GM21737 (cell line): ENCODE measurements around the gene CSGALNACT2.

Experiments
- ATAC-seq: cut with Tn5 transposase; IDR thresholded peaks from one replicate; pipeline ENCODE4 v1.9.1; 2021; ENCODE audit warnings: mild to moderate bottlenecking, moderate library complexity; ENCODE audit not compliant: unreplicated experiment

The CSGALNACT2 gene

DNA sequence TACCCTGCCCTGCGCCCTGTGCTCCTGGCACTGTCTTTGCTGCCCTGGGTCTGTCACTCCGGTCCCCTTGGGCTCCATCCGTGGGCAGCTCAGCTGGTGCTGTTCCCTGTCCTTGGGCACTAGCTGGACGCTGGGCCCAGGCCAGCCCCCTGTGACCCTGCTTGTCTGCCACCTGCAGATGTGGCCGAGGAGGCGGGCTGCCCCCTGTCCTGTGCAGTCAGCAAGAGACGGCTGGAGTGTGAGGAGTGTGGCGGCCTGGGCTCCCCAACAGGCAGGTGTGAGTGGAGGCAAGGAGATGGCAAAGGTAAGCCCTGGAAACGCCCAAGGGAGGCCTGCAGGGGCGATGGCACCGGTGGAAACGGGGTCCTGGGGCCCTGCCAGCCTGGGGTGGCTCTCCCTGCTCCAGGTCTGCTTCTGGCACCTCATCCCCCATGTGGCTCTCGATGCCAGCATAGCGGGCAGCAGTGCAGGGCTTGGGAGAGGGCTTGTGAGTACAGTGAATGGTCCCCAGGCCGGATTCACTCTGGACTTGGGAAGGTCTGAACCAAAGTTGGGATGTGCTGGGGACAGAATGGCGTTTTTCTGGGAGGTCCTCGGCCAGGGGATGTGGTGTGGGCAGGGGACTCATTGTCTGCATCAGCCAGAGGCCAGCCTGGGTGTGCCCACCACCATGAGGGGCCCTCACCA is 26.2 kb upstream of the CSGALNACT2 start:
- ATAC-seq: no peak

DNA sequence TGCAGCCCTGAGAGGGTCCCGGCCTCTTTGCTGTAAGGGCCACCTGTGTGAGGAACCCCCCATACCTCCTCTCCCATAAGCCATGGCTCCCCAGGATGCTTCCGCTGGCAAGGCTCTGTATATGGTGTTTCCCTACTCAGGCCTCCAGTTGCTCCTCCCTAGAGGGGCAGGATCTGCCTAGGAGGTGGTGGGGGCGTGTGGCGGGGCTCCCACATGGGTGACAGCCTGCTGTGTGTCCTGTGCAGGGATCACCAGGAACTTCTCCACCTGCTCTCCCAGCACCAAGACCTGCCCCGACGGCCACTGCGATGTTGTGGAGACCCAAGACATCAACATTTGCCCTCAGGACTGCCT is 25.7 kb upstream of the CSGALNACT2 start:
- ATAC-seq: no peak

DNA sequence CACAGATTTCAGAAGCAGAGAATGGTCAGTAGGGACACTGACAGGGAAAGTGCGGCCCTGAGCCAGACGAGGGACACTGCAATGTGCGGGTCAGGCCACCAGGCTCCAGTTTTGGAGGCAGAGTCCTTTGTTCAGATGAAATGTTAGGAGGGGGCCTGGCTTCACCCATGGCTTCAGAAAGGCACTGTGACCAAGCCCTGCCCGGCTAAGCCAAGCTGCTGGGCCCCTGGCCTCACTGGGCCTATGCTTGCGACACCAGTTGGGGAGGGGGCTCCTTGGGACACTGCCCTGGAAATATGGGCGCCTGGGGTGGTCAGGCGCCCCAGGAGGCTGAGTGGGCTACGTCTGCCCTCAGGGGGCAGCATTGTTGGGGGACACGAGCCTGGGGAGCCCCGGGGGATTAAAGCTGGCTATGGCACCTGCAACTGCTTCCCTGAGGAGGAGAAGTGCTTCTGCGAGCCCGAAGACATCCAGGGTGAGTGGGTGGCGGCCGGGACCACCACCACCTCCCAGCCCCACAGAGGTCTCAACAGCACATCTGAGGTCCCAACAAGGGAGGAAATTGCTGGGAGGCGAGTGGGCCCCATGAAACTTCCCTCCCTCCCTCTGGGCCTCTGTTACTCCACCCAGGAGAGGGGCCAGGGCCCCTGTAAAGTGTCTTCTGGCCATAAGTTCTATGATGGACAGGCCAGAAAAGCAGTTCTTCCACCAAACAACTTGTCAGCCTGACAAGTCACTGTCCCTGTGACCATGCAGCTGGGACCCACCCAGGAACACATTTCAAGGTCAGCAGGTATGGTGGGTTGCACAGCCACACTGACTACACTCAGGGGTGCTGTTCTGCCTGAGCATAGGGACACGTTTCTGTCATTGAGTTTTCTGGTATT is 24.8 kb upstream of the CSGALNACT2 start:
- ATAC-seq: no peak

DNA sequence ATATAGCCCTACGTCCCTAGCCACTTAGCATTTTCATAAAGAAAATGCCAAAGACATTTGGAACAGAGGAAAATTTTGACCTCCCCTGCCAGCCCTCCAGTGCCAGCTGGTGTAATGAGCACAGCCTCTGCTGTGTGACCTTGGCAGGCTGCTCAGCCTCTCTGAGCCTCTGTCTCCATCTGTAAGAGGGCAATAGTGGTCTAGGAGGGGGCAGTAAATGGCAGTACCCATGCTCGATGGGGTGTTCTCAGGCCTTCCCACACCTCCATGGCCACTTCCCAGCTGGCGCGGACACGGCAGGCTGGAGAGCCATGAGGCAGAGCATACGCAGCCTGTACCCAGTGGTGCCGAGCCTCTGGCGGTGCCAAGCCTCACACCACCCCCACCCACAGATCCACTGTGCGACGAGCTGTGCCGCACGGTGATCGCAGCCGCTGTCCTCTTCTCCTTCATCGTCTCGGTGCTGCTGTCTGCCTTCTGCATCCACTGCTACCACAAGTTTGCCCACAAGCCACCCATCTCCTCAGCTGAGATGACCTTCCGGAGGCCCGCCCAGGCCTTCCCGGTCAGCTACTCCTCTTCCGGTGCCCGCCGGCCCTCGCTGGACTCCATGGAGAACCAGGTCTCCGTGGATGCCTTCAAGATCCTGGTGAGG is 24.0 kb upstream of the CSGALNACT2 start:
- ATAC-seq: no peak

DNA sequence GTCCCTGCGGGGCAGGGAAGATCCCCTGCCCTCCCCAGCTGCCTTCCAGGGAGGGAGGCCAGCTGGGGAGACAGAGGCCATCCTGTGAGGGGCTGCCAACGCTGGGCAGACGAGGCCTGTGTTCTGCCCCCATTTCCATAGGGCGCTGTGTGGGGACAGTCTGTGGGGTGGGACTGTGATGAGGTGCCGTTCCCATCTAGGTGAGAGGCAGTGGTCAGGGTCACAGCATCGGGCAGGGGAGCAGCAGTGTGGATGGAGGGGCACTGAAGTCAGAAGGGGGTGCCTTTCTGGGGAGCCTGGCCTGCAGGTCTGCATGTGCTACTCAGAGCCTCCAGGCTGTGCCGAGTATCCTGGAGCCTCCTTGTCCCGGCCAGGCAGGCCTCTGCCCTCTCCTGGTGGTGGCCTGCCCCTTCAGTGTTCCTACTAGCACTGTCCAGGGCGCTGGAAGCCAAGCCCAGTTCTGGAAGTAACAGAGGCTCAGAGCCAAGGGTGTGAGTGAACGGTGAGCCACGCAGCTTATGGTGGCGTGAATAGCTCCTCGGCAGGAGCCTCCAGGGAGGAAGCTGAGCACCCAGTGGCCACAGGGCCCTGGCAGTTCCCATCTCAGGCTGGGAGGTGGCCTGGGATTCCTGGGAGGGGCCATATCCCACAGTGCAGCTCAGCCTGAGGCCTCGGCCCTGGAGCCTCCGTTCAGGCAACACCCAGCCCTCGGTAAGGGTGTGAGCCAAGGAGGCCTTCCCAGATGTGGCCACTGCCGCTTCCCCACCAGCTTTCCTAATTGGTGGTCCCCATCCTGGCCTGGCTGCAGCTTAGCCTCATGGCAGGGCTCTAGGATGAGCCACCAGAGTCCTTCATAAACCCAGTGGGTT is 23.3 kb upstream of the CSGALNACT2 start:
- ATAC-seq: no peak

DNA sequence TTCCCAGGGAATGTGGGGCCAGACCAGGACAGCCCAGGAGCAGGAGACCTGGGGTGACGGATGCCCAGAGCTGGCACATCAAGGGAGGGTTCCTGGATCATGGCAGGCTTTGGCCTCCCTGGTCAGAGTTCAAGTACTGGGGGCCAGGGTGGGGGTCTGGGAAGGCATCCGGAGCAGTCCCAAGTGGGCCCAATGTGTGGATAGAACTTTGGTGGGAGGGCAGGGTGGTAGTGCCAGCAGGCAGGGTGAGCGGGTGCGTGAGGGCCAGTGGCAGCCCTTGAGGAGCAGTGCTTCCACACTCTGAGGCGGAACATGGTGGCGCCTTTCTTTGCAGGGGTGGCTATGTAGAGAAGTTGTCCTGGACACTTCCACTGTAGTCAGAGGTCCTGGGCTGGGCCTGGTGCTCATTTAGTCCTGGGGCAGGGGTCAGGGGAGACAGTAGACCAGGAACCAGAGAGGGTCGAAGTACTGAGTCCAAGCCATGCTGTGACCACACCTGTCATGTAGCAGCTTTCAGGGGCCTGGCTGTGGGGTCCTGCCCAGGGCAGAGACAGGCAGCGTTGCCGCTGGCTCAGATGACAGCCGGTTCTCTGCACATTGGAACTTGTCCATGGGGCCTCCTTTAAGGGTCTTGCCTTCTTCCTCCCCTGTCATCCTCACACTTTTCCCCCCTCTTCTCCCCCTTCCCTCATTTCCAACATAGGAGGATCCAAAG is 22.2 kb upstream of the CSGALNACT2 start:
- ATAC-seq: no peak

DNA sequence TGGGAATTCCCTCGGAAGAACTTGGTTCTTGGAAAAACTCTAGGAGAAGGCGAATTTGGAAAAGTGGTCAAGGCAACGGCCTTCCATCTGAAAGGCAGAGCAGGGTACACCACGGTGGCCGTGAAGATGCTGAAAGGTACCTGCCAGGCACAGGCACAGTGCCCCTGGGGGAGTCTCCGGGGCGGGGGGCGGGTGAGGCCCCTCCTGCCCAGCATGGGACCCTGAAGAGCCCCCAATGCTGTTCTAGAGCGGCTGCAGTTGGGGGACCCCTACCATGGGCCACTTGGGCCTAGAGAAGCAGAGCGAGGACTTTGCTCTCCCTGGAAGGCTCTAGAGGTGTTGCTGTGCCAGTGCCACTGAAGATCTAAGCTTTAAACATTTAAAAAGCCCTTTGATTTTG is 21.6 kb upstream of the CSGALNACT2 start:
- no peak for ATAC-seq

- ATAC-seq: no peak
Measured at GRCh38 chr10:43117031-43117776, 21.0 kb upstream of the CSGALNACT2 start.

DNA sequence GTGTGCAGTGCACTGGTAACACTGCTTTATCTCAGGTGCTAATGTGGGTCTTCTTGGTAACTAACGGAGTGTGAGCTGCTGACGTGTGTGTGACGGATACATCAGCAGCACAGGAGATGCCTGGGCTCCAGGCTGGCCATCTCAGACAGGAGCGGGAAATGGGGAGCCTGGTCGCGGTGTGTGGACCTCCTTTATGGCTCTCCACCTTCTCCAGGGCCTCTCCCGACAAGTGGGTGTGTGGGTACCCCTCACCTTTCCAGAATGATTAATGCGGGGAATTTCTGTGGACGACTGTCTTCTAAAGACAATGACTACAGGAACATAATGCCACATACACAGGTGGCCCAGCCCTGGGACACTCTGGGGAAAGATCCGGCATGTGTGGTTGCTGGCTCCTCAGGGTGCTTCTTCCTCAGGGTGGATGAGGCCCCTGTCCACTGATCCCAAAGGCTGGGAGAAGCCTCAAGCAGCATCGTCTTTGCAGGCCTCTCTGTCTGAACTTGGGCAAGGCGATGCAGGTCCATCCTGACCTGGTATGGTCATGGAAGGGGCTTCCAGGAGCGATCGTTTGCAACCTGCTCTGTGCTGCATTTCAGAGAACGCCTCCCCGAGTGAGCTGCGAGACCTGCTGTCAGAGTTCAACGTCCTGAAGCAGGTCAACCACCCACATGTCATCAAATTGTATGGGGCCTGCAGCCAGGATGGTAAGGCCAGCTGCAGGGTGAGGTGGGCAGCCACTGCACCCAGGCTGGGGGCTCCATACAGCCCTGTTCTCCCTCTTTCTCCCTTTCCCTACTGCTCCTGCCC is 20.3 kb upstream of the CSGALNACT2 start:
- no peak for ATAC-seq

GRCh38 chr10:43118631-43119415 is 19.4 kb upstream of the CSGALNACT2 start:
- no peak for ATAC-seq

DNA sequence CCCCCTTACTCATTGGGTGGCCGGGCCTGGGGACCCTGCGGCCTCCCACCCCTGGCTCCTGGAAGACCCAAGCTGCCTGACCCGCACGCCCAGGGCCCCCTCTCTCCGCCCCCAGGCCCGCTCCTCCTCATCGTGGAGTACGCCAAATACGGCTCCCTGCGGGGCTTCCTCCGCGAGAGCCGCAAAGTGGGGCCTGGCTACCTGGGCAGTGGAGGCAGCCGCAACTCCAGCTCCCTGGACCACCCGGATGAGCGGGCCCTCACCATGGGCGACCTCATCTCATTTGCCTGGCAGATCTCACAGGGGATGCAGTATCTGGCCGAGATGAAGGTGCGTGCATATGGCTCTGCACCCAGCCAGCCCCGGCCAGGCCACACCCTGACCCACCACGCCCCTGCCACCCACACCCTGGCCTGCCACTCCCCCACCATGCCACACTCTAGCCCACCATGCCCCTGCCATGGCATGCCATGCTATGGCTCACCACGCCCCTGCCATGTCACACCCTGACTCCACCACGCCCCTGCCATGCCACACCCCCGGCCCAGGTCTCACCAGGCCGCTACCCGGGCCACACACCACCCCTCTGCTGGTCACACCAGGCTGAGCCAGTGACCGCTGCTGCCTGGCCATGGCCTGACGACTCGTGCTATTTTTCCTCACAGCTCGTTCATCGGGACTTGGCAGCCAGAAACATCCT is 18.7 kb upstream of the CSGALNACT2 start:
- no peak for ATAC-seq

- no peak for ATAC-seq
Measured at GRCh38 chr10:43120116-43120928, 17.9 kb upstream of the CSGALNACT2 start.

- ATAC-seq: peak; percentile 86
Measured at GRCh38 chr10:43120929-43121314, 17.3 kb upstream of the CSGALNACT2 start.

DNA sequence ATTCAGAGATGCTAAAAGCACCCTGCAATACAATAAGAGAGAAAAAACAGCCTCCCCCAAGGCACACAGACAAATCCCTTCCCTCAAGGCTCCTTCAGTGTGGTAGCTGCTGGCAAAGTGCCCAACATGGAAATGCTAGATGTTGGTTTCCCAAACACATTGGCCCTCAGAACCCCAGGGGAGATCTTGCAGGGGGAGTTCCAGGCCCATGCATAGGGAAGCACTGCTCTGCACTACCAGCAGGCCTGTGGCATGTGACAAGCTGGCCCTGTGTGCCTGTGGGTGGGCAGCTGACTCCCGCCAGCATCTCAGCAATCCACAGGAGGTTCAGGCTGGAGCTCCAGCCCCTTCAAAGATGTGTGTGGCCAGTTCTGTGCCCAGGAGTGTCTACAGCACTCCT is 16.8 kb upstream of the CSGALNACT2 start:
- ATAC-seq: no peak

DNA sequence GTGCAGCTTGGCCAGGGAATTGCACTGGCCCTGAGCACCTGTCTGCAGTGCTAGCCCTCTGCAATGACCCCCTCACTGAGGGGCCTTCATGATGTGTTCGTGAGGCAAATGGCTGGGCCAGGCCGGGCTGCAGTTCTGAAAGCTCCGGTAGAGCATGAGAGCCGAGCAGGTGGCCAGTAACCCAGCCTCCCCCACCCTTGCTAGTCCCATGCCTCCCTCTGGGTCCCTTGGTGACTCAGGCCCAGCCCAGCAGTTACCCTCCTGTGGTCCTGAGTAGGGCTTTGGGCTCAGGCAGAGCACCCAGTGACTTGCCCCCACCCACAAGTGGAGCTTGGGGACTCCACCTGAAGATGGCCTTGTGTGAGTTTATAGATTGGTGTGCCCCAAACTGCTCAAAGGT is 16.1 kb upstream of the CSGALNACT2 start:
- ATAC-seq: no peak

GRCh38 chr10:43122826-43123225 is 15.4 kb upstream of the CSGALNACT2 start:
- no peak for ATAC-seq
